SK-N-SH (cell line): ENCODE measurements around the gene OGFOD3.

Experiments
- YY1 ChIP-seq: IDR thresholded peaks from 2 replicates; pipeline ENCODE4 v1.4.0; 2012; ENCODE audit warnings: low read depth, mild to moderate bottlenecking
- TF ChIP-seq, protein P1 (sequence below): fragments of 200-600 bp; sonication (generic); IDR thresholded peaks from 2 replicates; pipeline ENCODE4 v1.6.1; 2017; ENCODE audit warnings: antibody characterized with exemption, mild to moderate bottlenecking, moderate library complexity

DNA sequence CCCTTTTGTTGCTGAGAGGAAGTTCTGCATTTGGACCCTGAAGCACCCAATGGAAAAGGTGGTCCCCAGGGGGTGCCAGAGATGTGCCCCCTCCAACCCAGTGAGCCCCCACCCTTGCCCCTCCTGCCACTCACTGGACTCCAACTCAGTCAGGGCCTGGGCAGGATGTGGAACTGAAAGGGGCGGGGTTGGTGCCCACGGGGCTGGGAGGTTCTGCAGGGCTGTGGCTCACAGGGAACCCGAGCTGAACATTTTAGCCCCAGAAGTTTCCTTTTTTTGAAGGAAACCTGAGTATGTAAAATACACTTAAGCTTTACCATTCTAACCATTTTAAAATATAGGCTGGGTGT lies 15.8 kb upstream of the OGFOD3 start:
- TF ChIP-seq YY1 = no peak
- TF ChIP-seq, protein P1, sequence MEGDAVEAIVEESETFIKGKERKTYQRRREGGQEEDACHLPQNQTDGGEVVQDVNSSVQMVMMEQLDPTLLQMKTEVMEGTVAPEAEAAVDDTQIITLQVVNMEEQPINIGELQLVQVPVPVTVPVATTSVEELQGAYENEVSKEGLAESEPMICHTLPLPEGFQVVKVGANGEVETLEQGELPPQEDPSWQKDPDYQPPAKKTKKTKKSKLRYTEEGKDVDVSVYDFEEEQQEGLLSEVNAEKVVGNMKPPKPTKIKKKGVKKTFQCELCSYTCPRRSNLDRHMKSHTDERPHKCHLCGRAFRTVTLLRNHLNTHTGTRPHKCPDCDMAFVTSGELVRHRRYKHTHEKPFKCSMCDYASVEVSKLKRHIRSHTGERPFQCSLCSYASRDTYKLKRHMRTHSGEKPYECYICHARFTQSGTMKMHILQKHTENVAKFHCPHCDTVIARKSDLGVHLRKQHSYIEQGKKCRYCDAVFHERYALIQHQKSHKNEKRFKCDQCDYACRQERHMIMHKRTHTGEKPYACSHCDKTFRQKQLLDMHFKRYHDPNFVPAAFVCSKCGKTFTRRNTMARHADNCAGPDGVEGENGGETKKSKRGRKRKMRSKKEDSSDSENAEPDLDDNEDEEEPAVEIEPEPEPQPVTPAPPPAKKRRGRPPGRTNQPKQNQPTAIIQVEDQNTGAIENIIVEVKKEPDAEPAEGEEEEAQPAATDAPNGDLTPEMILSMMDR = no peak
